HG03378 (cell line): ENCODE results near the gene POLR2J3.
"Not testable (repeated sequence)": the region's sequence is repeated elsewhere in the genome, so short reads cannot be mapped to it uniquely, and the experiment has no call there.

Source experiments
- ATAC-seq: cut with Tn5 transposase; IDR thresholded peaks from one replicate; pipeline ENCODE4 v1.9.1; 2021; ENCODE audit warnings: mild to moderate bottlenecking, moderate library complexity; ENCODE audit not compliant: unreplicated experiment

Gene POLR2J3

DNA sequence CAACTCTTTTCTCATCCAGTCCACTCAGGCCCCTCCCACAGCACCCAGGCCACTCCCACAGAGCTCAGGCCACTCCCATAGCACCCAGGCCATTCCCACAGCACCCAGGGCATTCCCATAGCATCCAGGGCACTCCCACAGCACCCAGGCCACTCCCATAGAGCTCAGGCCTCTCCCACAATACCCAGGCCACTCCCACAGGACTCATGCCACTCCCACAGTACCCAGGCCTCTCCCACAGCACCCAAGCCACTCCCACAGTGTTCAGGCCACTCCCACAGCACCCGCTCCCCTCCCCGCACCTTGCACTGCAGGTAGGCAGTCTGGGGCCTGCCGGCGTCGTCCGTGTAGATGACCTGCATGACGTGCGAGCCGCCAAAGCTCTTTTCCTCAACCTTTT is 17.5 kb upstream of the POLR2J3 start:
- not testable (repeated sequence) for ATAC-seq

GRCh38 chr7:102583495-102583894 is 11.1 kb upstream of the POLR2J3 start:
- ATAC-seq: not testable (repeated sequence)

- ATAC-seq: not testable (repeated sequence)
Measured at GRCh38 chr7:102581722-102582121, 9.3 kb upstream of the POLR2J3 start.

DNA sequence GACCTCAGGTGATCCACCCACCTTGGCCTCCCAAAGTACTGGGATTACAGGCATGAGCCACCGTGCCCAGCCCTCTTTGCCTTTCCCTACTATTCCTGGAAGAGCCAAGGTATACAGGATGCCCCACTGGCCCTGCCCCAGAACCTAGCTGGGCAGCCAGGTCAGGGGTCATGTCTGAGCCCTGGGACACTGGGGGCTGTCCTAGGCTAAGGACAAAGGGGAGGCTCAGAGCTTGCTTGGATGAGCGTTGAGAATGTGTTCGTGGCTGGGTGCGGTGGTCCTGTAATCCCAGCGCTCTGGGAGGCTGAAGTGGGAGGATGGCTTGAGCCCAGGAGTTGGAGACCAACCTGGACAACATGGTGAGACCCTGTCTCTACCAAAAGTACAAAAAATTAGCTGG is 6.1 kb upstream of the POLR2J3 start:
- not testable (repeated sequence) for ATAC-seq

DNA sequence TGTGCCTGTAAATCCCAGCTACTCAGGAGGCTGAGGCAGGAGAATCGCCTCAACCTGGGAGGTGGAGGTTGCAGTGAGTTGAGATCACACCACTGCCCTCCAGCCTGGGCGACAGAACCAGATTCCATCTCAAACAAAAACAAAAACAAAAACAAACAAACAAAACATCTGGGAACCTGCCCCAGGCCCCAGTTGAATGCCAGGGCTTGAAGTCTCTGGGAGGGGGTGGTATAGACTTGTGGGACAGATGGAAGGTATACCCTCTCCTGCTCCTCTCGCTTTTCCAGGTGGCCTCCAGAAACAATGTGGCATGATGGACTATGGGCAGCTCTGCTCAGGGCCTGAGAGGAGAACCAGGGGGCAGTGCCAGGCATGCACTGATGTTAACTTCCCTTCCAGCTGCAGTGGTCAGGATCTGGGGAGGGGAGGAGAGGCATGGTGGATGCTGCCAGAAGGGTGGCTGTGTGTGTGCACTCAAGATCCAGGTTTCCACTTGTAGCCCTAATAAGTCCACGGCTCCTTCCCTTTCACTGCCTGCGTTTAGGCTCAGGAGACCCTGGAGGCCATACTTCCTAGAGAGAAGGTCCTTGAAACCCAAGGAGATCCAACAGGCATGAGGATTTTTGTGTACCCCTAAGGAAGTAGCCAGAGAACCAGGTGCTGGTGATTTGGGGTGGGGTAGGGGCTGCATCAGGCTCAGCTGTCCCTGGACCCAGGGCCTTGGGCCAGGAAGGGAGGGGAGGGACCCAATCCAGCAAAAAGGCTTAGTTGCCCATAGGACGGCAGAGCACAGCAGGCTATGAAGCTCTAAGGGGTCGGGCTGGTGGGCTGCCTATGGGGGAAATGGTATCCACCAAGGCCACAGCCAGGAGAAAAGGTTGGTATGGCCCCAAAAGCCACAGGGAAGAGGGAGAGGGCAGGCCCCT is 5.2 kb upstream of the POLR2J3 start:
- ATAC-seq: not testable (repeated sequence)

DNA sequence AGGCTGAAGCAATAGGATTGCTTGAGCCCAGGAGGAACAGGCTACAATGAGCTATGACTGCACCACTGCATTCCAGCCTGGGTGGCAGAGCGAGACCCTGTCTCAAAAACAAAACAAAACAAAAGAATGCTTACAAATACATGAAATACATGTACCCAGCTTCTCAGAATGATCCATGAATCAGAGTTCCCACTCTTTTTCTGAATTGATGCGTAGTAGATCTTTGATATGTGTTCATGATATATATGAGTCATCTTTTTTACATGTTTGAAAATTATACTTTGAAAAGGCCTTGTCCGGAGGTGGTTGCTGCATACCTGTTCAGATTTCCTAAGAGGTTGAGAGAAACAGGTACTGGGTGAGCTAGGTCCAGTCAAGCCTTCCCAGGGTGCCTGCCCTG is 4.0 kb upstream of the POLR2J3 start:
- not testable (repeated sequence) for ATAC-seq

- ATAC-seq: not testable (repeated sequence)
Measured at GRCh38 chr7:102574607-102575006, 2.2 kb upstream of the POLR2J3 start.

GRCh38 chr7:102568620-102569019 is 3.8 kb downstream of the POLR2J3 start:
- not testable (repeated sequence) for ATAC-seq

DNA sequence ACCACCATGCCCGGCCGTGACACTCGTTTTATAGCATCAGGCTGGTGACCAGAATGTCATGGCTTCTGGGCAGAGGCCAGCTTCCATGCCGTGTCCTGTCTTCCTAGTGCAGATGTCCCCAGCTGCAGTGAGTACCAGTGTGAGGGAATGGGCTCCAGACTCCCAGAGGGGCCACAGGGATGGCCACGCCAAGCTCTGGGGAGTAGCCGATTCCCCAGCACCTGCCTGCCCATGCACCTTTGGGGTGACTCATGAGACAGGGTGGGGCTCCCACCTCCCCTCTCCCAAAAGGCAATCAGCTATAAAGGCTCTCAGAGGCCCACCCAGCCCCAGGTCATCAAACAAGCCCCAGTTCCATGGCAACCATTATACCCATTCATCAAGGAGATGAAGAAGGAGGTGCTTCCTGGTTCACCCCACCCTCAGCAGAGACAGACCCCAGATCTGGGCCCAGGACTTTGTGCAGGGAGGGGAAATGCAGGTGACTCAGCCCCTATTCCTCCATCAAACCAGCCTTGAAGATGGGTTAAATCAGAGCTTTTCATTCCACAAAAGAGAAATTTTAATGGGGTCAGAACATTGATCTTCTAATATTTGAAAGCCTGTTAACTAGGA is 21.5 kb downstream of the POLR2J3 start, which contains the start of gene SPDYE2:
TSS of gene SPDYE2 (plus strand) at position 419 of the 615 bp plus-strand sequence. CDS start 2,030 bp downstream, outside the sequence.
- ATAC-seq: not testable (repeated sequence)

GRCh38 chr7:102546353-102546752 is 26.0 kb downstream of the POLR2J3 start:
- peak; percentile 80 for ATAC-seq

DNA sequence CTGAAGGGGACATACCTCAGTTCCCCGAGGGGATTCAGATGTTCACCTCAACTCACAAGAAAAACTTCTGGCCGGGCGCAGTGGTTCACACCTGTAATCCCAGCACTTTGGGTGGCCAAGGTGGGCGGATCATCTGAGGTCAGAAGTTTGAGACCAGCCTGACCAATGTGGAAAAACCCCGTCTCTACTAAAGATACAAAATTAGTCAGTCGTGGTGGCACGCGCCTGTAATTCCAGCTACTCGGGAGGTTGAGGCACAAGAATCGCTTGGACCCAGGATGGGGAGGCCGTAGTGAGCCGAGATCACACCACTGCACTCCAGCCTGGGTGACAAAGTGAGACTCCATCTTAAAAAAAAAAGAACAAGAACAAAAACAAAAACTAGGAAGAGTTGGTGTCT is 27.1 kb downstream of the POLR2J3 start:
- not testable (repeated sequence) for ATAC-seq

GRCh38 chr7:102544372-102544771 is 28.0 kb downstream of the POLR2J3 start:
- not testable (repeated sequence) for ATAC-seq

DNA sequence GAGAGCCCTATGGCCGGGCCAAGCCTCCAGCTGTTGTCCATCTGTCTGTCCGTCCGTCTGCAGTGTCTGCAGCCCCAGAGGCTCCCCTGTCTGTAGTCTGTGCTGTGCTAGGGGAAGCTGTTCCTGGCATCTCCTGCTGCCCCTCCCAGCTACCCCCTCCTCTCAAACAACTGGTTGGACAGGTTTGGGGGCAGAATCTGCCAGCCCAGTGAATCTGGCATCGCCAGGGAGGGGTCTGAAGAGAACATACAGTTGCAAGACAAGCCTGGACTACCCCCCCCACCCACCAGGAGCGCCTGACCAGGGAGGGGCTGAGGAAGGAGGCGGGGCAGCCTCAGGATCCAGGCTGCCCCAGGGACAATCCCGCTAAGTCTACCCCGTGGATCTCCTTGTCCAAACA is 28.8 kb downstream of the POLR2J3 start, which contains the start of gene UPK3BL2:
TSS of gene UPK3BL2 (minus strand) at position 101 of the 400 bp plus-strand sequence. CDS start at position 41, 60 bp downstream.
- not testable (repeated sequence) for ATAC-seq

DNA sequence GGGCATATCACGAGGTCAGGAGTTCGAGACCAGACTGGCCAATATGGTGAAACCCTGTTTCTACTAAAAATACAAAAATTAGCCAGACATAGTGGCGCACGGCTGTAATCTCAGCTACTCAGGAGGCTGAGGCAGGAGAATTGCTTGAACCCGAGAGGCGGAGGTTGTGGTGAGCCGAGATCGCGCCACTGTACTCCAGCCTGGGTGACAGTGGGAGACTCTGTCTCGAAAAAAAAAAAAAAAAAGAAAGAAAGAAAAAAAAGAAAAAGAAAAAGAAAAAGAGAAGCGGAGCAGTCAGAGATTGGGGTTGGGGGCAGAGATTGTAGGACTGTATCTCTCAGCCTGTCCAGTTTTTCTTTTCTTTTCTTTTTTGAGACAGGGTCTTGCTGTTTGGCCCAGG is 29.6 kb downstream of the POLR2J3 start:
- ATAC-seq: not testable (repeated sequence)

DNA sequence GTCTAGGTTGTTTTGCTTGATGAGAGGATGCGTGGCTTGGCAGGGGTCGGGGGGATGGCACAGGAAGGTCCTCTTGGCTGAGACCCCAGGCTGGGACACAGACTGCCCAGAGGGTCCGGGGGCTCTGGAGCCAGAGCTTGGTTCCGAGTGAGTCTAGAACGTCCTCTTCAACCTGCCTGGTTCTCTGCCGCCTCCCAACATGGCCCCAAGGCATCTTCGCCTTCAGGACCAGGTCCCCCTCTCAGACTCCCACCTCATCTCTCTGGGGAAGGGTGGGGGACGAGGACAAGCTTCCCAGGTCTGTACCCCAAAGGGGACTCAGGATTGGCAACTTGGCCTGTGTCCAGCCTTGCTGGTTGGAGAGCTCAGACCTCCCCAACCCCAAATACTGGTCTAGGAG is 30.3 kb downstream of the POLR2J3 start:
- ATAC-seq: not testable (repeated sequence)

- not testable (repeated sequence) for ATAC-seq
Measured at GRCh38 chr7:102540604-102541003, 31.8 kb downstream of the POLR2J3 start.

- ATAC-seq: not testable (repeated sequence)
Measured at GRCh38 chr7:102535062-102535615, 37.2 kb downstream of the POLR2J3 start.

DNA sequence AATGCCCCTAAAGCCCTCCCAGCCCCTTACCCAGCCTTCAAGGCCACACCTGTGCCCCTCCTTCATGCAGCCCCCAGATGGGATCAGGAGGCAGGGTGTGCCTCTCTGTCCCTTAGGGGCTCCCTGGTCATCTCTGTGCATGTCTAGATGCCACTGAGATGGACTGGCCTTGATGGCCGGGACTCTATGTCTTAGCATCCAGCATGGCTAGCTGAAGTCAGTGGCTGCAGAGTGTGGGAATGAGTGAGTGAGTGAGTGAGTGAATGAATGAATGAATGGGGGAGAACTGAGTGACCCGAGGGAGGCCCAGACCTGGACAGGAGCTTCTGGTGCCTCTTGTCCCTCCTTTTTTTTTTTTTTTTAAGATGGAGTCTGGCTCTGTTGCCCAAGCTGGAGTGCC is 40.3 kb downstream of the POLR2J3 start:
- ATAC-seq: not testable (repeated sequence)

GRCh38 chr7:102531583-102531982 is 40.8 kb downstream of the POLR2J3 start:
- ATAC-seq: not testable (repeated sequence)

- not testable (repeated sequence) for ATAC-seq
Measured at GRCh38 chr7:102527822-102528793, 44.3 kb downstream of the POLR2J3 start.
